Measurements from ENCODE around the gene UBE2J2.
"Not testable (repeated sequence)": the region's sequence is repeated elsewhere in the genome, so short reads cannot be mapped to it uniquely, and the experiment has no call there.

Gene UBE2J2

GRCh38 chr1:1255078-1255477, 18.6 kb downstream of the UBE2J2 start:
- DNase-seq (ENCODE audit: extremely low spot score) = no peak
- ChIA-PET CTCF (no interaction called here), POLR2A (interaction anchor here (1.1 kb wide), 1 partner anchor 23 kb away, joined by 3 read pairs; the partner anchor contains the start of gene B3GALT6)
- TF ChIP-seq ELF4 (IDR thresholded peaks at IDR 0.05) (no peak), FOXM1 (IDR thresholded peaks at IDR 0.05; ENCODE audit: borderline replicate concordance) (no peak), FOXA1 (IDR thresholded peaks at IDR 0.05) (no peak), CTBP1 (IDR thresholded peaks at IDR 0.05; ENCODE audit: borderline replicate concordance) (no peak), HDGF (IDR thresholded peaks at IDR 0.05; ENCODE audit: borderline replicate concordance) (no peak), ZNF384 (IDR thresholded peaks at IDR 0.05) (no peak), L3MBTL2 (conservative IDR thresholded peaks at IDR 0.05) (no peak), SP1 (IDR thresholded peaks at IDR 0.05) (no peak), SUZ12 (IDR thresholded peaks at IDR 0.05) (no peak), ARNT (IDR thresholded peaks at IDR 0.05) (no peak), NFRKB (IDR thresholded peaks at IDR 0.05) (no peak), LEF1 (IDR thresholded peaks at IDR 0.05; ENCODE audit: borderline replicate concordance) (no peak), TARDBP (IDR thresholded peaks at IDR 0.05) (no peak), FOXK2 (IDR thresholded peaks at IDR 0.05) (no peak)
- TF ChIP-seq, protein P1, sequence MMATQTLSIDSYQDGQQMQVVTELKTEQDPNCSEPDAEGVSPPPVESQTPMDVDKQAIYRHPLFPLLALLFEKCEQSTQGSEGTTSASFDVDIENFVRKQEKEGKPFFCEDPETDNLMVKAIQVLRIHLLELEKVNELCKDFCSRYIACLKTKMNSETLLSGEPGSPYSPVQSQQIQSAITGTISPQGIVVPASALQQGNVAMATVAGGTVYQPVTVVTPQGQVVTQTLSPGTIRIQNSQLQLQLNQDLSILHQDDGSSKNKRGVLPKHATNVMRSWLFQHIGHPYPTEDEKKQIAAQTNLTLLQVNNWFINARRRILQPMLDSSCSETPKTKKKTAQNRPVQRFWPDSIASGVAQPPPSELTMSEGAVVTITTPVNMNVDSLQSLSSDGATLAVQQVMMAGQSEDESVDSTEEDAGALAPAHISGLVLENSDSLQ (IDR thresholded peaks at IDR 0.05) = no peak

DNA sequence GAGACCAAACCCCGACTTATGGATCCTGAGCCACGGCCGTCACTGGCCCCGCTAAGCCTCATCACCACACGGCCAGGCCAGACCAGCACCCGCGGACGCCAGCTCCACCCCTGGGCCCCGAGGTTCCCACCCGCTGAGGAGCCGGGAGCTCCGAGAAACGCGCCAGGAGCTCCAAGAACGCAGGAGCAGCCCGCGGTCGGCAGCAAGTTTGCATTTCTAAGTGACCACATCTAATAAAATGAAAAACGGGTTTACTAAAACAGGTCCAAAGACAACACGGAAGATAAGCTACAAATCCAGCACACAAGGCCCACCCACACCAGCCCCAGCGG, 19.0 kb downstream of the UBE2J2 start:
- POLR2A ChIA-PET = interaction anchor here (1.1 kb wide), 1 partner anchor 22 kb away, joined by 3 read pairs; the partner anchor contains the start of gene B3GALT6
- CTCF ChIA-PET = no interaction called here
- no peak for TF ChIP-seq CTBP1 (IDR thresholded peaks at IDR 0.05; ENCODE audit: borderline replicate concordance)
- no peak for TF ChIP-seq NFRKB (IDR thresholded peaks at IDR 0.05)
- no peak for TF ChIP-seq TARDBP (IDR thresholded peaks at IDR 0.05)
- no peak for TF ChIP-seq L3MBTL2 (conservative IDR thresholded peaks at IDR 0.05)
- no peak for DNase-seq (ENCODE audit: extremely low spot score)

GRCh38 chr1:1253972-1254666, 19.5 kb downstream of the UBE2J2 start:
- CTCF ChIA-PET = no interaction called here
- DNase-seq (ENCODE audit: extremely low spot score) = no peak
- TF ChIP-seq ARNT (IDR thresholded peaks at IDR 0.05) (no peak), ELF4 (IDR thresholded peaks at IDR 0.05) (no peak), L3MBTL2 (conservative IDR thresholded peaks at IDR 0.05) (no peak), FOXM1 (IDR thresholded peaks at IDR 0.05; ENCODE audit: borderline replicate concordance) (no peak), BHLHE40 (IDR thresholded peaks at IDR 0.05; ENCODE audit: borderline replicate concordance) (no peak), FOXA1 (IDR thresholded peaks at IDR 0.05) (no peak), HDGF (IDR thresholded peaks at IDR 0.05; ENCODE audit: borderline replicate concordance) (no peak), FOXK2 (IDR thresholded peaks at IDR 0.05) (no peak), NFRKB (IDR thresholded peaks at IDR 0.05) (no peak), SUZ12 (IDR thresholded peaks at IDR 0.05) (no peak), SP1 (IDR thresholded peaks at IDR 0.05) (no peak), LEF1 (IDR thresholded peaks at IDR 0.05; ENCODE audit: borderline replicate concordance) (no peak), ZNF384 (IDR thresholded peaks at IDR 0.05) (no peak), CTBP1 (IDR thresholded peaks at IDR 0.05; ENCODE audit: borderline replicate concordance) (no peak), TARDBP (IDR thresholded peaks at IDR 0.05) (no peak)
- TF ChIP-seq, protein P1 (IDR thresholded peaks at IDR 0.05) = no peak
- POLR2A ChIA-PET = no interaction called here

DNA sequence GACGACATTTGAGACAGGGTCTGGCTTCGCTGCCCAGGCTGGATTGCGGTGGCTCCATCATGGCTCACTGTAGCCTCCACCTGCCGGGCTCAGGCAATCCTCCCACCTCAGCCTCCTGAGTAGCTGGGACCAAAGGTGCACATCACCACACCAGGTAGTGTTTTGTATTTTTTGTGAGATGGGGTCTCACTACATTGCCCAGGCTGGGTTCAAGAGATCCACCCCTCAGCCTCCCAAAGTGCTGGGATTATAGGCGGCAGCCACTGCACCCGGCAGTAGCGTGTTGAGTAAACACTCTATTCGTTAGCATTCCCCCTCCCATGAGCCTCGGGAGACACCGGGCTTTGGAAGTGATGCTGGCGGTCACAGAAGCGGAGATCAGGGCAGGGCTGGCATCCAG, 20.3 kb downstream of the UBE2J2 start:
- TF ChIP-seq FOXA1 (IDR thresholded peaks at IDR 0.05) (no peak), SUZ12 (IDR thresholded peaks at IDR 0.05) (no peak), CTBP1 (IDR thresholded peaks at IDR 0.05; ENCODE audit: borderline replicate concordance) (no peak), ELF4 (IDR thresholded peaks at IDR 0.05) (no peak), BHLHE40 (IDR thresholded peaks at IDR 0.05; ENCODE audit: borderline replicate concordance) (no peak), TARDBP (IDR thresholded peaks at IDR 0.05) (no peak), LEF1 (IDR thresholded peaks at IDR 0.05; ENCODE audit: borderline replicate concordance) (no peak), ARNT (IDR thresholded peaks at IDR 0.05) (no peak), NFRKB (IDR thresholded peaks at IDR 0.05) (no peak), SP1 (IDR thresholded peaks at IDR 0.05) (no peak), HDGF (IDR thresholded peaks at IDR 0.05; ENCODE audit: borderline replicate concordance) (no peak), L3MBTL2 (conservative IDR thresholded peaks at IDR 0.05) (no peak), FOXM1 (IDR thresholded peaks at IDR 0.05; ENCODE audit: borderline replicate concordance) (no peak), ZNF384 (IDR thresholded peaks at IDR 0.05) (no peak), FOXK2 (IDR thresholded peaks at IDR 0.05) (no peak)
- TF ChIP-seq, protein P1 (IDR thresholded peaks at IDR 0.05) = no peak
- ChIA-PET POLR2A (no interaction called here), CTCF (no interaction called here)
- no peak for DNase-seq (ENCODE audit: extremely low spot score)

- TF ChIP-seq BHLHE40 (IDR thresholded peaks at IDR 0.05; ENCODE audit: borderline replicate concordance) (no peak), ZNF384 (IDR thresholded peaks at IDR 0.05) (no peak), FOXM1 (IDR thresholded peaks at IDR 0.05; ENCODE audit: borderline replicate concordance) (no peak), L3MBTL2 (conservative IDR thresholded peaks at IDR 0.05) (no peak), HDGF (IDR thresholded peaks at IDR 0.05; ENCODE audit: borderline replicate concordance) (no peak), ELF4 (IDR thresholded peaks at IDR 0.05) (no peak), TARDBP (IDR thresholded peaks at IDR 0.05) (no peak), LEF1 (IDR thresholded peaks at IDR 0.05; ENCODE audit: borderline replicate concordance) (no peak)
- CTCF ChIA-PET = interaction anchor here (0.7 to 1.1 kb wide), 5 partner anchors 41 to 265 kb away, joined by 3 to 4 read pairs (median 3); no protein-coding TSS in a partner anchor
- DNase-seq (ENCODE audit: extremely low spot score) = no peak
- POLR2A ChIA-PET = interaction anchor here (1.0 to 1.3 kb wide), 2 partner anchors 23 to 24 kb away, joined by 3 read pairs; partner anchors contain the start of gene UBE2J2
These were observed 22.8 kb downstream of the UBE2J2 start for GRCh38 chr1:1250786-1251284.

DNA sequence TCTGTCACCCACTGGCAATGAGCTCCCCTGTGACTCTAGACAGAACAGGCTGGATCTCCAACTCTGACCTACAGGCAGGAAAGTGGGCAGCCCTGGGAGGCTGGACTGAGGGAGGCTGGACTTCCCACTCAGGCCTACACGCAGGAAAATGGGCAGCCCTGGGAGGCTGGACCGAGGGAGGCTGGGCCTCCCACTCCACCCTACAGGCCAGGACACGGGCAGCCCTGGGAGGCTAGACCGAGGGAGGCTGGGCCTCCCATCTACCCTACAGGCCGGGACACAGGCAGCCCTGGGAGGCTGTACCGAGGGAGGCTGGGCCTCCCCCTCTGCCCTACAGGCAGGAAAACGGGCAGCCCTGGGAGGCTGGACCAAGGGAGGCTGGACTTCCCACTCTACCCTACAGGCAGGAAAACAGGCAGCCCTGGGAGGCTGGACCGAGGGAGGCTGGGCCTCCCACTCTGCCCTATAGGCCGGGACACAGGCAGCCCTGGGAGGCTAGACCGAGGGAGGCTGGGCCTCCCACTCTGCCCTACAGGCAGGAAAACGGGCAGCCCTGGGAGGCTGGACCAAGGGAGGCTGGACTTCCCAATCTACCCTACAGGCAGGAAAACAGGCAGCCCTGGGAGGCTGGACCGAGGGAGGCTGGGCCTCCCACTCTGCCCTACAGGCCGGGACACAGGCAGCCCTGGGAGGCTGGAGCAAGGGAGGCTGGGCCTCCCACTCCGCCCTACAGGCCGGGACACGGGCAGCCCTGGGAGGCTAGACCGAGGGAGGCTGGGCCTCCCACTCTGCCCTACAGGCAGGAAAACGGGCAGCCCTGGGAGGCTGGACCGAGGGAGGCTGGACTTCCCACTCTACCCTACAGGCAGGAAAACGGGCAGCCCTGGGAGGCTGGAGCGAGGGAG, 25.4 kb downstream of the UBE2J2 start:
- DNase-seq (ENCODE audit: extremely low spot score); CTCF ChIA-PET: not testable (repeated sequence)
- POLR2A ChIA-PET = interaction anchor here (1.0 kb wide), 1 partner anchor 9 kb away, joined by 4 read pairs; no protein-coding TSS in a partner anchor

All from HEK293T (cell line).